IMR-90 (cell line): ENCODE data around the gene MRC1. TPM values are rescaled to one million over a fixed set of nuclear protein-coding genes. Genes with fewer than 3 reads are reported as not detected.

ENCODE experiments used
- ATAC-seq: fragments of 200-7000 bp; cut with Tn5 transposase; 2 replicates; pipeline ENCODE4 v1.9.1; 2020; ENCODE audit warnings: low read depth, mild to moderate bottlenecking, moderate library complexity
- BruUV-seq: library from RNA; stranded (reverse); fragments of 400-500 nt; replicated peaks from 2 replicates; lab custom pipeline; 2021; lab: Mats Ljungman, UMichigan
- CTCF ChIA-PET: fragments of 300-600 bp; formaldehyde crosslinking; extraction: SDS; loops from one replicate; lab custom pipeline; 2021; ENCODE audit warnings: antibody characterized with exemption; lab: Yijun Ruan, JAX
- POLR2A ChIA-PET: fragments of 300-600 bp; sonication (Branson Sonifier 250); formaldehyde crosslinking; loops from one replicate; lab custom pipeline; 2022; ENCODE audit warnings: antibody characterized with exemption; ENCODE audit not compliant: unreplicated experiment; lab: Charles Lee
- DNase-seq: peaks from one replicate; pipeline ENCODE4 v3.0.0; 2013
- H2AFZ ChIP-seq: replicated peaks from 2 replicates; pipeline ENCODE3; 2013; ENCODE audit warnings: low read length, mild to moderate bottlenecking; ENCODE audit not compliant: poor library complexity
- H2AK5ac ChIP-seq: 2 replicates; pipeline ENCODE4 v1.6.1; 2013; ENCODE audit warnings: low read depth, low read length, inconsistent platforms
- H2AK9ac ChIP-seq: replicated peaks from 2 replicates; pipeline ENCODE3; 2013; ENCODE audit warnings: mild to moderate bottlenecking, low read depth, low read length, moderate library complexity; ENCODE audit not compliant: poor library complexity
- H2BK120ac ChIP-seq: 2 replicates; pipeline ENCODE4 v1.6.1; 2013; ENCODE audit warnings: low read depth, low read length, inconsistent platforms
- H2BK15ac ChIP-seq: 3 replicates; pipeline ENCODE4 v1.6.1; 2013; ENCODE audit warnings: low read depth, low read length, inconsistent platforms
- H2BK20ac ChIP-seq: 2 replicates; pipeline ENCODE4 v1.6.1; 2013; ENCODE audit warnings: low read depth, mild to moderate bottlenecking, inconsistent platforms, low read length, moderate library complexity
- H2BK5ac ChIP-seq: 2 replicates; pipeline ENCODE4 v1.6.1; 2013; ENCODE audit warnings: mild to moderate bottlenecking, low read depth, low read length, inconsistent platforms; ENCODE audit not compliant: poor library complexity, severe bottlenecking
- H3K14ac ChIP-seq: replicated peaks from 2 replicates; pipeline ENCODE4 v1.6.1; 2013; ENCODE audit warnings: low read depth, low read length, inconsistent platforms
- H3K18ac ChIP-seq: 2 replicates; pipeline ENCODE4 v1.6.1; 2013; ENCODE audit warnings: low read depth, low read length, control low read depth
- H3K23ac ChIP-seq: 2 replicates; pipeline ENCODE4 v1.6.1; 2013; ENCODE audit warnings: low read depth, low read length, inconsistent platforms
- H3K27ac ChIP-seq: 2 replicates; pipeline ENCODE4 v1.5.1; 2013; ENCODE audit warnings: mild to moderate bottlenecking, control low read depth, low read length; ENCODE audit not compliant: insufficient read depth
- H3K27me3 ChIP-seq: 2 replicates; pipeline ENCODE4 v1.6.1; 2013; ENCODE audit warnings: low read length; ENCODE audit not compliant: control insufficient read depth, insufficient read depth
- H3K36me3 ChIP-seq: 2 replicates; pipeline ENCODE4 v1.6.1; 2013; ENCODE audit warnings: low read length, mixed read lengths; ENCODE audit not compliant: control insufficient read depth, insufficient read depth
- H3K4ac ChIP-seq: 2 replicates; pipeline ENCODE4 v1.6.1; 2013; ENCODE audit warnings: low read depth, low read length, inconsistent platforms
- H3K4me1 ChIP-seq: 2 replicates; pipeline ENCODE4 v1.6.1; 2013; ENCODE audit warnings: low read length, mixed read lengths; ENCODE audit not compliant: control insufficient read depth, insufficient read depth
- H3K4me2 ChIP-seq: 2 replicates; pipeline ENCODE4 v1.6.1; 2013; ENCODE audit warnings: low read depth, mild to moderate bottlenecking, control low read depth, low read length, moderate library complexity
- H3K4me3 ChIP-seq: 2 replicates; pipeline ENCODE4 v1.5.1; 2013; ENCODE audit warnings: low read depth, mild to moderate bottlenecking, control low read depth, low read length, moderate library complexity; ENCODE audit not compliant: insufficient read depth
- H3K56ac ChIP-seq: 2 replicates; pipeline ENCODE4 v1.6.1; 2013; ENCODE audit warnings: low read length, inconsistent platforms; ENCODE audit not compliant: insufficient read depth; ENCODE audit errors: extremely low read depth
- H3K79me1 ChIP-seq, 2 experiments: 2 replicates each; pipeline ENCODE4 v1.6.1; 2013; ENCODE audit warnings: low read length in 2 of 2, inconsistent platforms in 1 of 2, low read depth in 1 of 2
- H3K9ac ChIP-seq: 2 replicates; pipeline ENCODE4 v1.6.1; 2013; ENCODE audit warnings: low read depth, low read length, control low read depth
- H3K9me1 ChIP-seq: 2 replicates; pipeline ENCODE4 v1.6.1; 2013; ENCODE audit warnings: low read length, inconsistent platforms; ENCODE audit not compliant: insufficient read depth
- H3K9me3 ChIP-seq: 2 replicates; pipeline ENCODE4 v1.6.1; 2013; ENCODE audit warnings: low read length; ENCODE audit not compliant: control insufficient read depth, insufficient read depth
- H4K20me1 ChIP-seq: 2 replicates; pipeline ENCODE4 v1.6.1; 2013; ENCODE audit warnings: low read length, inconsistent platforms; ENCODE audit not compliant: insufficient read depth
- H4K5ac ChIP-seq: 2 replicates; pipeline ENCODE4 v1.6.1; 2013; ENCODE audit warnings: mild to moderate bottlenecking, low read depth, low read length, control low read depth
- H4K8ac ChIP-seq, 2 experiments: 2 replicates each; pipeline ENCODE4 v1.6.1; 2013; ENCODE audit warnings: low read depth in 2 of 2, low read length in 2 of 2, control low read depth in 1 of 2, inconsistent platforms in 1 of 2
- H4K91ac ChIP-seq: 2 replicates; pipeline ENCODE4 v1.6.1; 2013; ENCODE audit warnings: low read depth, low read length, inconsistent platforms; ENCODE audit not compliant: insufficient read depth
- CEBPB ChIP-seq: IDR thresholded peaks from 2 replicates; pipeline ENCODE4 v1.6.1; 2012; ENCODE audit warnings: low read depth, low read length, improper control_type of control experiment
- MXI1 ChIP-seq: IDR thresholded peaks from 2 replicates; pipeline ENCODE4 v1.6.1; 2012; ENCODE audit warnings: low read depth, mild to moderate bottlenecking, low read length, moderate library complexity, borderline replicate concordance
- WGBS, 2 experiments: methylation state at CpG; one replicate each; pipeline versions ENCODE4 v1.1.5 to v1.1.7; 2013; ENCODE audit warnings: missing lambda C conversion rate in 2 of 2; ENCODE audit not compliant: insufficient read length in 1 of 2; ENCODE audit errors: extremely low coverage in 2 of 2; 5-methylcytosine and 5-hydroxymethylcytosine counted together
- dilution Hi-C: fragments of 300-500 bp; cut with HindIII; formaldehyde crosslinking; loops from one replicate; pipeline ENCODE4 v1.14.3; 2018; ENCODE audit warnings: low sequenced_read_pairs; ENCODE audit not compliant: unreplicated experiment
- in situ Hi-C: fragments of 300-500 bp; cut with MboI; formaldehyde crosslinking; loops from 3 replicates; pipeline ENCODE4 v1.14.3; 2019; ENCODE audit warnings: low sequenced_read_pairs, inconsistent platforms, mixed read lengths
- intact Hi-C: fragments of 100-400 bp; cut with micrococcal nuclease; formaldehyde crosslinking; loops from 2 replicates; pipeline ENCODE4 v1.10.0; 2022
- polyA plus RNA-seq, 3 experiments: library from polyadenylated mRNA; depleted of rRNA; stranded (reverse); fragments of >200 nt; gene quantifications; 2 replicates each; pipeline ENCODE4 v1.2.3, GENCODE V29; 2012; ENCODE audit warnings: low replicate concordance in 1 of 3
- total RNA-seq: library from RNA; depleted of rRNA; stranded (reverse); fragments of >200 nt; gene quantifications from 2 replicates; pipeline ENCODE4 v1.2.3, GENCODE V29; 2012

Gene MRC1
- total and polyA plus RNA-seq, 2 of the 4 experiments (the other 2 are of a cell fraction) = not detected

- DNase-seq (no peak), ATAC-seq (no peak)
- Histone ChIP-seq H2BK20ac (no peak overlapping the region), H4K8ac (no peak overlapping the region), H2AK9ac (no peak overlapping the region), H3K23ac (no peak overlapping the region), H3K4me3 (no peak overlapping the region), H3K56ac (no peak overlapping the region), H3K14ac (no peak overlapping the region), H2BK15ac (no peak overlapping the region), H3K4ac (no peak overlapping the region), H4K5ac (no peak overlapping the region), H2AK5ac (no peak overlapping the region), H3K18ac (no peak overlapping the region), H3K79me1 (no peaks in the 10 kb centered on the region), H3K9me3 (no peaks in the 10 kb centered on the region), H4K20me1 (no peaks in the 10 kb centered on the region), H2BK5ac (no peak overlapping the region), H3K4me1 (no peaks in the 10 kb centered on the region), H3K36me3 (no peaks in the 10 kb centered on the region), H3K4me2 (no peak overlapping the region), H3K27ac (no peak overlapping the region), H3K9ac (no peak overlapping the region), H3K27me3 (peaks cover 12% of the 10 kb centered on the region; the same call in 1 of the 2 replicates), H4K91ac (no peak overlapping the region), H3K9me1 (no peaks in the 10 kb centered on the region), H2AFZ (no peak overlapping the region), H2BK120ac (no peak overlapping the region)
- ChIA-PET POLR2A (no interaction called here), CTCF (no interaction called here)
- dilution Hi-C loops = no loop called here
- intact Hi-C loops = no loop called here
- no TSS peak for BruUV-seq
- in situ Hi-C loops = no loop called here
- TF ChIP-seq CEBPB = peak; percentile 53; the same call in 1 of the 2 replicates
- TF ChIP-seq MXI1 = no peak
- WGBS, 2 experiments = 40% methylated on average over 1 of the region's 1 CpG; no CpG with 5 or more reads in 1 of the 2 experiments
Measured at GRCh38 chr10:17906002-17906401, 96.9 kb downstream of the MRC1 start.
